Islet precursor cell (in vitro differentiated cells): ENCODE results near the gene TNS1.
"Not testable (repeated sequence)": the region's sequence is repeated elsewhere in the genome, so short reads cannot be mapped to it uniquely, and the experiment has no call there.

Experiments used
- DNase-seq: peaks from one replicate; pipeline ENCODE4 v3.0.0-alpha.2; 2018

TNS1 gene

DNA sequence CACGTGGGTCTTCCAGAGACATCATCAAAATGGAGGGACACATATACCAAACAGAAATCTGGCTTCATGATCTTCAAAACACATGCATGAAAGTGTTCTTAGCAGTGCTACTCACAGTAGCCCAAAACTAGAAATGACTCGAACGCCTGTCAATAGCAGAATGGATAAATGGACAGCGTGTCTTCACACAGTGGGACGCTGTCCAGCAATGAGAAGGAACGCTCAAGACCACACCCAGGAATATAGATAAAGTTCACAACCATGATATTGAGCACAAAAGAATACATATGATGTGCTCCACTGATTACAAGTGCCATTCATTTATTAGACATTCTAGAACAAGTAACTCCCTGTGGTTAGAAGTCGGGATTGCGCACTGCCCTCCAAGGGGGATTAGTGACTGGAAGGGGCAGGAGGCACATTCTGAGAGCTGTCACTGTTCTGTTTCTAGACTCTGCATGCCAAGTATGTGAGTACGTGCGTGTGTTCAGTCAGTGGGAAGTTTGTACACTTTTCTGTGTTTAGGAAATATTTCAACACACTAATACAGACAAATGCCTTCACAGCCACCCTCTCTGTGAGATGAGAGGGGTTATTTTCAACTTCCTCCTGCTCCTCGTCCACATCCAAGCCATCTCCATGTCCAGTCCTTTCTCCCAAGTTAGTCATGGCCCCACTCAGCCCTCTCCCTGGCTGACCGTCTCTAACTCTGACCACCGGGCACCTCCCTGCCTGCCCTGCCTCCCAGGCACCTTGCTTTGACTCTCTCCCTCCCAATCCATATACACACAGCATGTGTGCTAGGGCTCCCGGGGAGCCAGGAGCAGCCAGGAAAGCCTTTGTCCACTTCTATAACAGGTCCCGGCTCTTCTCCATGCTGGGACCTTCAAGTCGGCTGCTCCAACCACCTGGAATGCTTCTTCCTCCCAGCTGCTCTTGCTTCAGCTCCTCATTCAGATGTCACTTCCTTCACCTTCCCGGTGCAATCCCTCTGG, 26.9 kb upstream of the TNS1 start:
- DNase-seq: peak; percentile 43

DNA sequence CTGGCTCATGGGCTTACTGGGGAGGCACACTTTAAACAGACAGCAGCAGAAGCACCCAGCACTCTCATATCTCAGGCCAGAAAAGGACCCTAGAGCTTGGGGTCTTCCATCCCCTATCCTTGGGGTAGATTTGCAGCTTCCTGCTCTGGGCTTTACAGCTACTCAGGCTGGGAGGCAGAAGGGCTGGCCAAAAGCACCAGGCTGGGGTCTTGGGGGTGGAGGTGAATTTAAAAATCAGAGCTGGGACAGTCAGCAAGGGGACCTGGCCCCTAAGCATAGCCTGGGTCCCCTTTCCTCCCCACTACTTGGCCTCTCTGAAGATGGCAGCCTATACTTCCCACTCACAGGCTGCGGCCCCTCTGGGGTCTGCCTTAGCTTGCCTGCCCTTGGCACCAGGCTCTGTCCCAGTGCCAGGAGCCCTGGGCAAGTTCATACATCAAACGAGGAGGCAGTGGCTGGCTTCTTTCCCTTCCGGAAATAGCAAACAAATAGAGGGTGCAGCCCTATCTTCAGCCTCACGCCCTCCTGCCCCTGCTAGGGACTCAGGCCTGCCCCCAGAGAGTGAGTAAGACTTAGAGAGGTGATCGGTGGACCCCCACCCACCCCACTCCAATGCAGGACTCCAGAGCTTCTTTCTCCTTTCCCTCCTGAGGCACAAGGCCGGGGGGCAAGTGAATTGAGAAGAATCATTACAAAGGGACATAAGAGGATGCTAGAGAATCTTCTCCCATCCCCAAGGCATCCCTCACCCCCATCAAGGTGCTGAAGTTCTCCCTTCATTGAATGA, 26.0 kb upstream of the TNS1 start:
- DNase-seq: peak; percentile 37

DNA sequence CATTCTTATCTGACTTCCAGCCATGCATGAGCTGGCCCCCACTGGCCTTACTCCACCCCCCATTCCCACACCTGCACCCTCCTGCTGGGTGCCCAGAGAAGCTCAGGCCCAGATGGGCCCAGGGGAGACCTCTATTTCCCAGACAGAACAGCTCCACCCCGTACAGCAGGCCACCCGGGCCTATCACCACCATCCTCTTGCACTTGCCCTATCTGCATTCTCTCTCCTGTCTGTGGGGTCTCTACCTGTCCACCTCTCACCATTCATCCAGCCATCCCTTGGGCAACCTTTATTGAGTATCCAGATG, 25.3 kb upstream of the TNS1 start:
- DNase-seq: peak; percentile 36

DNA sequence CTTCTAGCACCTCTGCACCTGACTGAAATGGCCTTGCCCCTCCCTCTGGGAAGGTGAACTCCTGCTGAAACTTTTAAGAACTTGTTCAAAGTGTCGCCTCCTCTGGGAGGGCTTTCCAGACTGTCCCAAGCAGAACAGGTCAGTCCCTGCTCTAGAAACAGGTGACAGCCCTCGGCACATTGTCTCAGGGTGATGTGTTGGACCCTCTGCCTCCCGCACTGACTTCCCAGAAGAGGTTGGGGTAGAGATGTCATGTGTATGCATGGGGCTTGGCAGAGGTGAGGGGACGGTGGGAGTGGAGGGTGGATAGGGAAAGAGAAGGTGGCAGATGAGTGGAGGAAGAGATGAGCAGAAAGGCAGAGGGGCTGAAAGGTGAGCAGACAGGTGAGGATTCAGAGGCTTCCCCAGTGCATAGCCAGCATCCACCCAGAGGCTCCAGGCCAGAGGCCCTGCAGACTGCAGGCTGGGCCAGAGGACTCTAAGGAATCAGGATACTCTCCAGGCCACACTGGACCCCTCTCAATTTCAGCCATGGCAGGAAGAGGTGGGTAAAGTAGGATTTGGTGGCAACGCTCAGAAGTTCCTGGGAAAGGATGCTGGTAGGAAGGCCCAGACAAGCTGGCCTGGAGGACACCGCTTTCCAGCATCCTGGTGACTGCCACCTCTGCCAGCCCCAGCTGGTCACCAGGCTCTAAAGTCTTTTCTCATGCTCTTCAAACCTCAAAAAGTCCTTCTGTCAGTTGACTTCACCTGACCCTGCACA, 24.8 kb upstream of the TNS1 start:
- DNase-seq: peak; percentile 41

DNA sequence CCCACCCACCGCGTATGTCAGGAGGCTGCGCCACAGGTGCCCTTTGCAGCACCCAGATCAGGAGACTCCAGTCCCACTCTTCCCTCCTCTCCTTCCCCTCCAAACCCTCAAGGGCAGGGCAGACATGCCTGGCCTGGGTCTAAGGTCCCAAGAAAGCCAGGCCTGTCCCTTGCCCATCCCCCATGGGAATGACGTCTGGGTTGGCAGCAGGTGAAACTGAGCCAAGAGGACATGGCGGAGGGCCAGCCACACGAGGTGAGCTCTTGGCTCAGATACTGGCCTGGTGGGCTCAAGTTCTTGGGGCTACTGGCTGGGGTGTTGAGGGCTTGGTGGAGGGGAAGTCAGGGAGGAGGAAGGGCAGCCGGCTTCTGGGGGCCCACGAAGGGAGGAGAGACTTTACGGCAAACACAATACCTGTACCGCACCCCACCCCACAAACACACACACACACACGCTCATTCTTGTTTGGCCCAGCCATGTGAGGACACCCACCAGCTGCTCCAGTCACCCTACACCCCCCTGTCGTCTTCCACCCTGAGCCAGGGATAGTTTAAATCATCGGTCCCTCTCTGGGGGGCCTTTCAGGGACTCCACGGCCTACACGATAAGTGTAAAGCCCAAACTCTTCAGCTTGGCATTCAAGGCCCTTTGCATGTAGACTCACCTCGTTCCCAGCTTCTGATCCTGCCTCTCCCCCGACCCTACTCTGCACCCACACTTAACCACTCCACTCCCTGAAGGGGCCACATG, 24.1 kb upstream of the TNS1 start:
- DNase-seq: peak; percentile 38

DNA sequence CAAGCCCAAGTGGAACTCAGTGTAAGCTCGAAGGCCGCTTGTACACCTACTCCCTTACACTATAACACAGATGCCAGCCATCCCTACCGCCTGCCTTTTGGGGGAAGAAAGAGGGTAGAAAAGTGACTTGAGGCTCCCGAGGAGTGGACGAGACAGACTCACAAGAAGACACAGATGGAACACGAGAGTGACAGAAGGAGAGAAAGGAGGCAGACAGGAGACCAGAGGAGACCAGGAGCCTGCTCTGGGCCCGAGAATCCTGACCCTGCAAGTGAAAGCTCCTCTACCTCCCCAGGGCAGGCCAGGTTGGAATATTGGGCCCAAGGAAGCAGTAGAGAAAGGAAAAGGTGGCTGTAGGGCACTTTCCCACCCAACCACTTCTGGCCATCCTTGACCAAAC, 23.4 kb upstream of the TNS1 start:
- peak; percentile 41 for DNase-seq

DNA sequence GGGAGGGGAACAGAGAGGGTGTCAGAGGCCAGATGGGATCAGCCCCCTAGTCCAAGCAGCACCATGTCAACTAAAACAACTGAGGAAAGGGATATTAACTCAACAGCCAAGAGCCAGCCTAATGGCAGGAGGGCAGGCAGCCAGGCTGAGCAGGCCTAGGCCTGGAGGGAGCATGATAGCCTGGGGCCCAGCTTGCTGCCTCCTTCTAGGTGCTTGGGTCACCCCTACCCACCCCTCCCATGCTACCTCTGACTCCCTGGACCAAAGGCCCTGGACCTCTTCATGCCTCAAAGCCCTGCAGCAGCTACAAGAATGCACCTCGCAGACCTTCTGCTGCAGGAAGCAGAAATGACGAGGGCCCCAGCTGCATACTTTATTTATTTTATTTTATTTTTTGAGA, 22.1 kb upstream of the TNS1 start:
- DNase-seq: peak; percentile 24

DNA sequence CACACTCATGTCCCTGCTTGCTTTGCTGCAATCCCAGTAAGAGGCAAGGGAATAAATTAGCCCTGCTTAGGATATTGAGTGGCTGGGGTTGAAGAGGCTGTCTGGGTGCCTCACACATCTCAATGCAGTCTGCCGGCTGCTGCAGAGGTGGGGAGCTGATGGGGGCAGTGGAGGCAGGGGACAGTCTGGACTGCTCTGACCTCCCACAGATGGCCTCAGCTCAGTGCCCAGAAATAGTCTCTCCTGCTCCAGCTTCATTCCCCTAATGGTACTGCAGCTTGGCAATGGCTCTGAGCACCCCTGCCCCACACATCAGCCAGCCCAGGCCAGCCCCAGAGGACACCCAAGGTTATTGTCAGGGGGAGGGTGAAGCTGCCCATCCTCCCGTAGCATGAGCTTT, 21.5 kb upstream of the TNS1 start:
- no peak for DNase-seq

- peak; percentile 51 for DNase-seq
Measured at GRCh38 chr2:218023636-218024035, 20.8 kb upstream of the TNS1 start.

DNA sequence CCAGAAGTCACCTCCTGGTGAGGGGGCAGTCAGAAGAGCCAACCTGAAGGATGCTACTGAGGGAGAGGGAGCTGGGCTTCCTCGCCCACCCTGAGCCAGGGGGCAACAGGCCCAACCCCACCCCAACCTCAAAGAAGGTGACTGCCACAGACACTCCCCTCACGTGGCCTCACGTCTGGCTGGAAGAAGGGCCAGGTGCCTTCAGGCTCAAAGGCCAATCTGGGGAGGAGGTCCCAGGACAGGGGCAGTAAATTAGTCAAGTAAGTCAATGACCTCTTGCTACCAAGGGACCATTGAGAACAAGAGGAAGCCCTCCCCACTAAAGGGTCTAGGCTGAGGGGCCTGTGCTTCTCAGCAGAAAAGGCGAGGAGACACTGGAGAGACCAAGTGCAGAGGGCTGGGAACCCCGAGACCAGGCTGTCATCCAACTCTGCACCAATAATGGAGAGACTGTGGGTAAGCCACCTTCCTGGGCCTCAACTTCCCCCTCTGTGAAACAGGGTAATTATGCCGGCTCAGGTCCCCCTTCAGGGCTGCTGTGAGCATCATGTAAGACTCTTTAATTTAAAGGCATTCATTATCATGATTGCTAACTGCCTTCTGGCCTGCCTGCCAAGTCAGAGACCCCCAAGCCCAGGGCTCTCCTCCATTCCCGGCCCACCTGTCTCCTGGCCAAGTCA, 20.2 kb upstream of the TNS1 start:
- peak; percentile 34 for DNase-seq

DNA sequence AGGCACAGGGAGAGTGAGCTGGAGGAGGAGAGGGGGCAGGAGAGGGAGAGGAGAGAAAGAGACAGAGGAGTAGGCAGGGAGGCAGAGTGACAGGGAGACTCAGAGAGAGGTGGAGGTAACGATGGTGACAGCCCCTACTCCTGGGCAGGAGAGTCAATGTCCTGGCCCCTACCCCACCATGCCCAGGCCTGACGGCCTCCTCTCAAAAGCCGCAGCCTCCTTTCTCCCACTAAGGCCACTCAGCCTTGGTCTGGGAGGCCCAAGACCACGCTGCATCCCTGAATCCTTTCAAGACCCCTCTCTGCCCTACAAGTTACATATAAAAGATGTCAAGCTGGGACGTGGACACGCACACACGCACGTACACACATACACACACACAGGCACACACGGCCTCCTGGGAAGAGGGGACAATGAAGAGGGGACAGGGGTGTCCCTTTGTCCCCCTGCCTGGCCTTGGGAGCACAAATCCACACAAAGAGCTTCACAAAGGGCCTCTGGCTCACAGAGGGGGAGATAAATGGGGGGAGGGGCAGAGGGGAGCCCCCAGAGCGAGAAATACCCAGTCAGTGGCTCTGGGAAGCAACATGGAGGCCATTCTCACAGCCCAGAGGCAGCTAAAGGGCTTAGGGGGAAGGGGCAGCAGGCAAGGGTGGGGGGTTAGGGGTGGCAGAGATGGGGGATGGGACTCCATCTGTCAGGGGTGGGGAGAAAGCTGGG, 19.5 kb upstream of the TNS1 start:
- DNase-seq: peak; percentile 41

DNA sequence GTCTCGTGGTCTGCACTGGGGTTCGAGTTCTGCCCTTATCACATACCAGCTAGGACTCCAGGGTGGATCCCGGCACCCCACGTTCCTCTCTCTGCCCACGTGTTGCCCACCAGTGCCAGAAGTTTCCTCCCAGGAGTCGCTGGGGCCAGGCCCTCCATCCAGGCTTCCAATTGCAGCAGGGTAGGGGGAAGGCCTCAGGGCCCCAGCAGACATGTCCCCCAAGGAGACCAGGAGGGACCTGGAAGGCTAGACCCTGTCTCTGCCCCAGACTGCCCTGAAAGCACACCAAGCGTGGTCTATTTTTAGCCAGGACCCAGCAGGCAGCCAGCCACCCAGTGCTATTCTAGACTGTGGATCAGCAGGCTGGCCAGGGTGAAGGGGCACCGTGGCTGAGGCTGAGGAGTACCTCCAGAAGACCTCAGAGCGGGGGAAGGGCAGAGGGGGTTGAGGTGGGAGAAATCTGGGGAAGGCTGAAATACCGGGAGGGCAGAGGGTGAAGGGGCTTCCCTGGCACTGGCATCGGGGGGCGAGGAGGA, 18.8 kb upstream of the TNS1 start:
- peak; percentile 36 for DNase-seq

GRCh38 chr2:218020966-218021535, 18.3 kb upstream of the TNS1 start:
- DNase-seq: no peak

DNA sequence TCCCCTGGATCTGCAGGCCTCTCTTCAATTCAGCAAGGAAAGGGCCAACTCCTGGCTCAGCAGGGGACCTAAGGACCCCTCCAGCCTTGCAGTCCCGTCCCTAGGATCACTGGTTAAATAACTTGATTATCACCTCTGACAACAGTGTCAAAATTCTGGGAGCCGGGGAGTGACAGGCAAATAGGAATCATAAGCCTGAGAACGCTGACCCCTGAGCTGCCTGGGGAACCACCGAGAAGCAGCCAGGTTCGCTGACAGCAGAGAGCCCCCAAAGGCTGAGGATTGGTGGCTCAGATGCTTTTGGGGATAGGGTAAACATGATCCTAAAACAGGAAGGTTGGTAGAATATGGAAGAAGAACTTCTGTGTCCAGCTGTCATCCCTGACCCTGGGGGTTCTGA, 17.5 kb upstream of the TNS1 start:
- no peak for DNase-seq

DNA sequence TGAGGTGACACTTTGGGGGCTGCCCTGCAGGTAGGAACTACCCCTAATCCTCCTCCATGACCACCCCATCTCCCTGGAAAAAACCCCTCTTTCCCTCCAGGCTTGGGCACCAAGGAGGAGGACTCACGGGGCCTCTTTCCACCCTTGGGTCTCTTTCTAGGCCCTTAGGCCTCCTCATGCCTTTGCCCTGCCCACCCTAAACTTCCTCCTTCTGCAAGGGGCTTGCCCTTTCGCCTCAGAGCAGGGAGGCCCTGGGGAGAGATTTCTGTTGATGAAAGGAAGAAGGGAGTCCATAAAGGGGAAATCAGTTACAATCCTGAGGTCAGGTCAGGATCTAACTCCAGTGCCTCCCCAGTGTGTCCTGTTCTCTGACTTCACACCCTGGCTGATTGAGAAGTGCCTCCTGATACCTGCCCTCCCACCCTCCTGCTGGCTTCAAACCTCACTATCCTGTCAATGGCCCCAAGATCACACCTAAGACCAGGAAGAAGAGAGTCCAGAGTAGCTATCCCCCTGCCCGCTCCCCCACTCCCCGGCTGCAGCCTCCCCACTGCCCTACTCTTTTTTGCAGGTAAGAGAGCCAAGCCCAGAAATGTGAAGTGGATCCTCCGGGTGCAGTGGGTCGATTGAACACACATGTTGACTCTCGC, 16.7 kb upstream of the TNS1 start:
- no peak for DNase-seq

- not testable (repeated sequence) for DNase-seq
Measured at GRCh38 chr2:218018842-218019125, 16.0 kb upstream of the TNS1 start.

DNA sequence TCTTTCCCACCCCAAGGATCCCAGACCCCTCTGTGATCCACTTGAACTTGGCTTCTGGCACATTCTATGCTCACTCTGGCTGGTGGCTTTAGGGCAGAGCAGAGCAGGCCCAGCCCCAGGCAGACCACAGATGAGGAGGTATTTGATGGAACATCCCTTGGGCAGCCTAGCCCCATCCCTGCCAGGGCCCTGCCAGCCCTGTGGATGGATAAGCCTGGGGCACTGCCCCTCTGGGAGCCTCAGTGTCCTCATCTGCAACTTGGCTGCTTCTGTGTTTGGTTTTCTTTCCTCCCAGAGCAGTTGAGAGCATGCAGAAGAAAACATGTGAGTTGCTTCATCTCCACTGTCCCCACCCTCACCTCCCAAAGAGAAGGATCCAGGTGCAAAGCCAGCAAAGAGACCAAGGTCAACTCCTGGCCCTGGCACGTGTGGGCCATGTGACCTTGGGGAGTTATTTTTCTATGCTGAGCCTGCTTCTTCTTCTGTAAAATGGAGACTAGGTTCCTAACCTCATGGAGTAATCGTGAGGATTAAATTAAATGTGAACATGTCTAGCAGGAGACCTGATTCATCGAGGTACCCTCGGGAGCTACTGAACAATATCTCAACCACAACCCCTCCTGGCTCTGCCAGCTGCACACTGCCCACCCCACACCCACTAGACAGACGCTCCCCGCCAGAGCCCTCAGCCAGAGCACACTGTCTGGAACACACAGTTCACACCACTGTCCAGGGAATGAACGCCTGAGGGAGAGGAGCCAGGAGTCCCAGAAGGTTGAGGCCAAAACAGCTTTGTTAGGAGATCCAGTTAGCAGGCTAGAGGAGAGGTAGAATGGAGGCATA, 14.6 kb upstream of the TNS1 start:
- DNase-seq: no peak

DNA sequence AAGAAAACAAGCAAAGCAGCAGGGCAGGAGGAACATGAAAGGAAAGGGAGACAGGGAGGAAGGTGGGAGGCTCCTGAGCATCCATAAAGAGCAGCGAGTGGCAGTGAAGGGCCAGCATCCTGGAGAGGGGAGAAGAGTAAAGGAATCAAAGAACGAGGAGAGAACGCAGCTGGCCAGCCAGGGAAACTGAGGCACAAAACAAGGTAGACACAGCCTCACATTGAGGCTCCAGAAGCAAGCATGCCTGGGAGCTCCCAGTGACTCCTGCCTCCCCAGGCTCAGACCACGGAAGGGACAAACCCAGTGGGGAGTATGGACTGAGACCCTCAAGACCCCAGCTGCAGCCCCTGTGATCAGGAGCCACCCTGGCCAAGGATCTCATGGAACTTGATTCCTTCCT, 14.0 kb upstream of the TNS1 start:
- no peak for DNase-seq
